K562 (cell line): ENCODE results near the gene CMTM8. TPM values are rescaled to one million over a fixed set of nuclear protein-coding genes. Genes with fewer than 3 reads are reported as not detected.

ENCODE experiments used
- ATAC-seq: fragments of 200-7000 bp; cut with Tn5 transposase; 3 replicates; pipeline ENCODE4 v1.9.1; 2020; ENCODE audit warnings: moderate library complexity
- BruUV-seq: library from RNA; stranded (reverse); fragments of 400-500 nt; replicated peaks from 2 replicates; lab custom pipeline; 2021; lab: Mats Ljungman, UMichigan
- CTCF ChIA-PET: fragments of 300-600 bp; formaldehyde crosslinking; extraction: SDS; loops from one replicate; lab custom pipeline; 2021; ENCODE audit warnings: low intra/inter-chr PET ratio; lab: Yijun Ruan, JAX
- POLR2A ChIA-PET: fragments of 300-600, 350-650 bp; sonication (Branson Sonifier 250); formaldehyde crosslinking; extraction: SDS; loops from one replicate; lab custom pipeline; 2021; ENCODE audit warnings: antibody characterized with exemption, inconsistent platforms; lab: Yijun Ruan, JAX
- DNase-seq, 4 experiments: peaks; one replicate each; pipeline versions ENCODE4 v3.0.0 to v3.0.0-alpha.2; 2011 to 2018; ENCODE audit warnings: low spot score in 3 of 4, mixed read lengths in 3 of 4; ENCODE audit errors: extremely low read depth in 1 of 4
- FAIRE-seq: peaks from 2 replicates; lab custom pipeline; 2011; peaks lifted over from hg19 to GRCh38; lab: Jason Lieb, UNC
- H2AFZ ChIP-seq: 2 replicates; pipeline ENCODE4 v1.6.0; 2011; ENCODE audit warnings: low read depth, low read length, control low read depth, inconsistent platforms
- H3K27ac ChIP-seq: fragments of 200-600 bp; 3 replicates; pipeline ENCODE4 v1.8.0; 2011; ENCODE audit warnings: low read depth, mild to moderate bottlenecking, control low read depth, inconsistent platforms, low read length, moderate library complexity, mixed read lengths; ENCODE audit errors: extremely low read depth
- H3K27me3 ChIP-seq, 2 experiments: fragments of 300-600 bp in 1 of 2; 2 replicates in 1 of 2; 3 replicates in 1 of 2; pipeline versions ENCODE4 v1.6.0 to v1.8.0; 2011; ENCODE audit warnings: inconsistent platforms in 2 of 2, low read length in 2 of 2, mild to moderate bottlenecking in 1 of 2, mixed read lengths in 1 of 2, moderate library complexity in 1 of 2; ENCODE audit not compliant: control insufficient read depth in 2 of 2, insufficient read depth in 2 of 2
- H3K36me3 ChIP-seq: fragments of 300-600 bp; 3 replicates; pipeline ENCODE4 v1.8.0; 2011; ENCODE audit warnings: mild to moderate bottlenecking, low read length, inconsistent platforms; ENCODE audit not compliant: control insufficient read depth, insufficient read depth
- H3K4me1 ChIP-seq, 2 experiments: fragments of 200-600 bp in 1 of 2; replicated peaks in 1 of 2; 2 replicates in 1 of 2; 3 replicates in 1 of 2; pipeline versions ENCODE4 v1.5.1 to v1.8.0; 2011; ENCODE audit warnings: inconsistent platforms in 2 of 2, low read length in 2 of 2, mild to moderate bottlenecking in 1 of 2, mixed read lengths in 1 of 2, moderate library complexity in 1 of 2; ENCODE audit not compliant: control insufficient read depth in 2 of 2, insufficient read depth in 2 of 2
- H3K4me2 ChIP-seq: 2 replicates; pipeline ENCODE4 v1.6.1; 2011; ENCODE audit warnings: low read length, control low read depth, inconsistent platforms, mixed read lengths; ENCODE audit not compliant: insufficient read depth
- H3K4me3 ChIP-seq: fragments of 200-600 bp; sonication (generic), shearing (Covaris generic); 2 replicates; pipeline ENCODE4 v1.5.1; 2016; ENCODE audit warnings: control low read depth, inconsistent platforms
- H3K79me2 ChIP-seq: fragments of 200-600 bp; 3 replicates; pipeline ENCODE4 v1.8.0; 2011; ENCODE audit warnings: low read length, inconsistent platforms; ENCODE audit not compliant: control insufficient read depth, insufficient read depth
- H3K9ac ChIP-seq, 2 experiments: 2 replicates each; pipeline versions ENCODE4 v1.6.0 to v1.6.1; 2011; ENCODE audit warnings: low read depth in 2 of 2, low read length in 2 of 2, control low read depth in 1 of 2, inconsistent platforms in 1 of 2, mild to moderate bottlenecking in 1 of 2, mixed read lengths in 1 of 2; ENCODE audit not compliant: insufficient read depth in 1 of 2
- H3K9me1 ChIP-seq: one replicate; pipeline ENCODE4 v1.6.0; 2011; ENCODE audit warnings: inconsistent platforms, mild to moderate bottlenecking, low read length, moderate library complexity; ENCODE audit not compliant: control insufficient read depth, insufficient read depth
- H3K9me3 ChIP-seq: replicated peaks from 2 replicates; pipeline ENCODE4 v1.5.1; 2011; ENCODE audit warnings: low read depth, low read length, inconsistent platforms; ENCODE audit not compliant: control insufficient read depth, insufficient read depth
- H4K20me1 ChIP-seq: replicated peaks from 2 replicates; pipeline ENCODE4 v1.6.1; 2011; ENCODE audit warnings: low read length, inconsistent platforms, mixed read lengths; ENCODE audit not compliant: control insufficient read depth, insufficient read depth
- ARID1B ChIP-seq: fragments of 450-650 bp; IDR thresholded peaks from 2 replicates; pipeline ENCODE4 v1.6.1; 2016; ENCODE audit warnings: antibody characterized with exemption, mild to moderate bottlenecking, inconsistent platforms
- CHD1 ChIP-seq: fragments of 200-600 bp; sonication (generic); IDR thresholded peaks from one replicate; pipeline ENCODE4 v1.6.1; 2012; ENCODE audit warnings: mild to moderate bottlenecking, moderate library complexity, low read length, inconsistent platforms
- EZH2 ChIP-seq: IDR thresholded peaks from 2 replicates; pipeline ENCODE4 v1.6.1; 2012; ENCODE audit warnings: low read depth, mild to moderate bottlenecking, inconsistent platforms, low read length, borderline replicate concordance
- HDAC6 ChIP-seq: IDR thresholded peaks from 2 replicates; pipeline ENCODE4 v1.6.1; 2012; ENCODE audit warnings: low read depth, mild to moderate bottlenecking, control low read depth, inconsistent platforms, low read length, moderate library complexity
- KLF6 ChIP-seq: fragments of 250-450 bp; sonication (Bioruptor Pico); IDR thresholded peaks from 2 replicates; pipeline ENCODE4 v1.4.0; 2020; ENCODE audit warnings: mild to moderate bottlenecking, moderate library complexity, borderline replicate concordance
- RAD21 ChIP-seq, 2 experiments: fragments of 250-450 bp in 1 of 2; fragments of 450-650 bp in 1 of 2; sonication (Bioruptor Pico) in 1 of 2; formaldehyde crosslinking in 1 of 2; IDR thresholded peaks in 1 of 2; conservative IDR thresholded peaks in 1 of 2; 2 replicates each; pipeline versions ENCODE4 v1.4.0 to v1.8.0; 2020 to 2022; ENCODE audit warnings: mild to moderate bottlenecking in 2 of 2, moderate library complexity in 1 of 2
- SMARCC2 ChIP-seq: fragments of 450-650 bp; IDR thresholded peaks from 2 replicates; pipeline ENCODE4 v1.6.1; 2017; ENCODE audit warnings: antibody characterized with exemption, moderate library complexity, mild to moderate bottlenecking, low read depth
- ZNF253 ChIP-seq: fragments of 250-450 bp; sonication (Bioruptor Pico); conservative IDR thresholded peaks from 2 replicates; pipeline ENCODE4 v1.6.1; 2021; ENCODE audit warnings: mild to moderate bottlenecking
- ZNF384 ChIP-seq: IDR thresholded peaks from 2 replicates; pipeline ENCODE4 v1.6.1; 2012; ENCODE audit warnings: low read depth, low read length, improper control_type of control experiment
- ZNF695 ChIP-seq: fragments of 450-650 bp; formaldehyde crosslinking; IDR thresholded peaks from 2 replicates; pipeline ENCODE4 v1.4.0; 2020; ENCODE audit warnings: mild to moderate bottlenecking, moderate library complexity
- ZNF75A ChIP-seq: fragments of 450-650 bp; formaldehyde crosslinking; IDR thresholded peaks from 2 replicates; pipeline ENCODE4 v1.4.0; 2020; ENCODE audit warnings: mild to moderate bottlenecking
- WGBS: fragments of 100-300 bp; shearing (Covaris generic); methylation state at CpG from one replicate; pipeline ENCODE4 v1.1.6; 2016; ENCODE audit warnings: low coverage, mixed read lengths; ENCODE audit not compliant: insufficient coverage; ENCODE audit errors: missing lambda C conversion rate; 5-methylcytosine and 5-hydroxymethylcytosine counted together
- in situ Hi-C: fragments of 300-500 bp; cut with MboI; formaldehyde crosslinking; loops from 4 replicates; pipeline ENCODE4 v1.15.0; 2018; ENCODE audit warnings: inconsistent platforms, mixed read lengths
- intact Hi-C: fragments of 100-400 bp; cut with micrococcal nuclease; formaldehyde crosslinking; loops from 2 replicates; pipeline ENCODE4 v1.14.2; 2022
- polyA plus RNA-seq, 8 experiments: library from polyadenylated mRNA; depleted of rRNA in 4 of 8; stranded (reverse) in 5 of 8; unstranded in 3 of 8; fragments of >200 nt; fragmentation: Nextera tagmentation in 2 of 8; fragmentation: Illumina TruSeq in 1 of 8; extraction: Ambion mirVana in 2 of 8; extraction: Trizol in 1 of 8; gene quantifications; 2 replicates each; pipeline versions ENCODE4 v1.2.1 to v1.2.3, GENCODE V29; 2011 to 2014; ENCODE audit warnings: inconsistent platforms in 1 of 8, missing spikeins in 1 of 8
- total RNA-seq, 7 experiments: library from RNA; depleted of rRNA in 6 of 7; stranded (reverse); fragments of >200 nt in 6 of 7; fragmentation: Illumina TruSeq in 2 of 7; extraction: Trizol in 2 of 7; gene quantifications; 2 replicates each; pipeline versions ENCODE4 v1.2.1 to v1.2.3, GENCODE V29; 2011 to 2021; ENCODE audit warnings: low replicate concordance in 1 of 7
- TF ChIP-seq, protein P1 (sequence below), 3 experiments: IDR thresholded peaks in 2 of 3; conservative IDR thresholded peaks in 1 of 3; 2 replicates each; pipeline ENCODE4 v1.5.1; 2011 to 2012; ENCODE audit warnings: low read length in 3 of 3, mild to moderate bottlenecking in 3 of 3, control low read depth in 2 of 3, improper control_type of control experiment in 1 of 3, inconsistent platforms in 1 of 3, low read depth in 1 of 3, mixed read lengths in 1 of 3, moderate library complexity in 1 of 3; ENCODE audit not compliant: insufficient read depth in 2 of 3

CMTM8 gene
- total and polyA plus RNA-seq, 9 of the 15 experiments (the other 6 are each of a cell fraction or from before 2014, with no cell fraction given), result not detected

DNA sequence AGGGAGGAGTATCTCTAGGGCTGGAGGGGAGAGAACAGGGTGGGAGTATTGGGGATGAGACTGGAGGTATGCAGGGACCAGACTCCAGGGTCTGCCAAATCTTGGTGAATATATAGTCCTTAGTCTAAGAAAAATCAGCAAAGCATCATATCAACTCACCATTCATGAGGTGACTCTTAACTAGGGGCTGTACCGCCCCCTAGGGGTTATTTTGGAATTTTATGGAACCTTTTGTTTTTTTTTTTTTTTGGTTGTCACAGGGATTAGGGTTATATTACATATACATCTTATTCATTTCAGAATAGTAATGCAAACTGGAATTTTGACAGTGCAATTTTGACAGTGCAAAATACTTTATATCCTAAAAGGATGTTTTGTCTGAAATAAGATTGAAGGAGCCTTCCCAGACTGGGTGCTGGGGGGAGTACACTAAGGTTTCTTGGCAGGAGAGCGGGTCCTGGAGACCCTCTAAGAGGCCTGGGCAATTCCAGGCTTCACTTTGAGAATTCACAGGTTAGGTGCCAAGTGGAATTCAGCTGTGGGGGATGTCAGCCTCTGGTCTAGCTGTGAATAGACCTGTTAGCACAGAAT lies 160.6 kb downstream of the CMTM8 start:
- BruUV-seq, result no TSS peak
- peak; percentile 77 for ATAC-seq
- H3K9me1 ChIP-seq, result no peaks in the 10 kb centered on the region
- no peak overlapping the region for H3K27ac ChIP-seq
- H3K4me1 ChIP-seq, result peaks cover 0 to 6% of the 10 kb centered on the region in 2 experiments; a peak in 1 of 5 replicates
- peaks cover 24 to 39% of the 10 kb centered on the region in 2 experiments; a peak in 4 of 5 replicates for H3K27me3 ChIP-seq
- H3K9ac ChIP-seq, result no peak overlapping the region
- no peak overlapping the region for H2AFZ ChIP-seq
- no peak overlapping the region for H3K4me3 ChIP-seq
- no peak overlapping the region for H3K4me2 ChIP-seq
- CTCF ChIA-PET, result interaction anchor here (0.6 to 0.8 kb wide), 5 partner anchors 25 to 225 kb away, joined by 3 to 4 read pairs (median 4); no protein-coding TSS in a partner anchor
- in situ Hi-C loops (no loop called here), intact Hi-C loops (loop anchor here (1.0 to 2.0 kb wide), 4 partner anchors 24 to 380 kb away; no protein-coding TSS in a partner anchor)
- no peaks in the 10 kb centered on the region for H3K79me2 ChIP-seq
- H3K36me3 ChIP-seq, result no peaks in the 10 kb centered on the region
- FAIRE-seq, result peak; percentile 32
- peak; percentile 51 to 68 (median 58) for DNase-seq
- WGBS, result 8% methylated on average over 2 of the region's 2 CpGs
- H4K20me1 ChIP-seq, result no peaks in the 10 kb centered on the region
- POLR2A ChIA-PET, result no interaction called here
- no peaks in the 10 kb centered on the region for H3K9me3 ChIP-seq
- TF ChIP-seq SMARCC2 (no peak), ZNF253 (CRISPR knock-in tag) (no peak), RAD21 (CRISPR knock-in tag; conservative IDR thresholded peaks at IDR 0.05 in 1 of 2, IDR thresholded peaks at IDR 0.05 in 1 of 2) (peak; percentile 28 to 63; a peak in 3 of 4 replicates), ZNF695 (CRISPR knock-in tag) (no peak), ZNF384 (peak; percentile 96), KLF6 (CRISPR knock-in tag) (no peak), CHD1 (no peak), ZNF75A (no peak), HDAC6 (no peak), ARID1B (no peak), EZH2 (no peak)
- TF ChIP-seq, protein P1, sequence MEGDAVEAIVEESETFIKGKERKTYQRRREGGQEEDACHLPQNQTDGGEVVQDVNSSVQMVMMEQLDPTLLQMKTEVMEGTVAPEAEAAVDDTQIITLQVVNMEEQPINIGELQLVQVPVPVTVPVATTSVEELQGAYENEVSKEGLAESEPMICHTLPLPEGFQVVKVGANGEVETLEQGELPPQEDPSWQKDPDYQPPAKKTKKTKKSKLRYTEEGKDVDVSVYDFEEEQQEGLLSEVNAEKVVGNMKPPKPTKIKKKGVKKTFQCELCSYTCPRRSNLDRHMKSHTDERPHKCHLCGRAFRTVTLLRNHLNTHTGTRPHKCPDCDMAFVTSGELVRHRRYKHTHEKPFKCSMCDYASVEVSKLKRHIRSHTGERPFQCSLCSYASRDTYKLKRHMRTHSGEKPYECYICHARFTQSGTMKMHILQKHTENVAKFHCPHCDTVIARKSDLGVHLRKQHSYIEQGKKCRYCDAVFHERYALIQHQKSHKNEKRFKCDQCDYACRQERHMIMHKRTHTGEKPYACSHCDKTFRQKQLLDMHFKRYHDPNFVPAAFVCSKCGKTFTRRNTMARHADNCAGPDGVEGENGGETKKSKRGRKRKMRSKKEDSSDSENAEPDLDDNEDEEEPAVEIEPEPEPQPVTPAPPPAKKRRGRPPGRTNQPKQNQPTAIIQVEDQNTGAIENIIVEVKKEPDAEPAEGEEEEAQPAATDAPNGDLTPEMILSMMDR (IDR thresholded peaks at IDR 0.05 in 2 of 3, conservative IDR thresholded peaks at IDR 0.05 in 1 of 3; ENCODE audit: insufficient read depth in 2 of 3, low read depth in 1 of 3, low read length in 3 of 3), result peak; percentile 63 to 87 (median 67); a peak in 5 of 6 replicates
